ENCODE results near the gene ATP2B3.

ATP2B3 gene

DNA sequence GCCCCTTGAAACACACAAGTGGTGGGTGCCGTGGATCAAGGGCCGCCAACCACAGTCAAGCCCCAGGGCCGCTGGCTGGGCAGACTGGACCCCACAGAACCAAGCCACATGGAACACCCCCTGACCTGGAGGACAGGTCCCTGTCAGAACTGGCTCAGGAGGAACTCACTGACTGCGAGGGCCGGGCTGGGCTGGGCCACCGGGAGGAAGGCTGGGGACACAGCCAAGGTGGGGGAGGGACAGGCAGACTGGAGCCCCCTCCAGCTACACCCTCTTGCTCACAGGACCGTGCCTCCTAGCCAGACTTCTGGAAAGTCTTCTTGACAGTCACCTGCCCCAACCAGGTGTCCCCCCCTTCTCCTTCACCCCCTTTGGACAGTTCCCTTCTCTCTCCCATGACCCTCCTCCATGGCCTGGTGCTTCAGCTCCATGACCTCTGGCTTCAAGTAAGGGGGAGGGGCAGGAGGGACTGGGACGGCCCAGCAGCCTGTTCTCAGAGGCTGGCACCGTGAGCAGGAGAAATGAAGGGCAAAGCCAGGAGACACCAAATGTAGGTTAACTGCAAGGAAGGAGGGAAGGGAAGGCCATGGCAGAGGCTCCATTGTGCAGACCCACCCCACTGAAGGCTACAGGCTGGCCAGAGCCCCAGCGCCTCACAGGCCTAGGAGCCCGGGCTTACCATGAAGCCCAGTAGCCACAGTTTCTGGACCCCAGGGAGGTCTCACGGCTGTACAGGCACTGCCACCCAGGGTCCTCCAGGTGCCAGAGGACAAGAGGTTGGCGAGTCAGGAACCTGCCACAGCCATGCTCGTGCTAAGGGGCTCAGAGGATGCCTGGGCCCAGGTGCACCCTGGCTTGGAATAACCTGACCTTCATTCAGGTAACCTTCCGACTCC, 107.0 kb downstream of the ATP2B3 start:
- Histone ChIP-seq H3K27ac (no peak overlapping the region), H3K9me3 (no peaks in the 10 kb centered on the region), H3K4me1 (no peaks in the 10 kb centered on the region), H3K27me3 (peaks cover 0 to 10% of the 10 kb centered on the region in 2 donors), H3K4me3 (no peak overlapping the region), H3K36me3 (no peaks in the 10 kb centered on the region)
- TF ChIP-seq, protein P1, sequence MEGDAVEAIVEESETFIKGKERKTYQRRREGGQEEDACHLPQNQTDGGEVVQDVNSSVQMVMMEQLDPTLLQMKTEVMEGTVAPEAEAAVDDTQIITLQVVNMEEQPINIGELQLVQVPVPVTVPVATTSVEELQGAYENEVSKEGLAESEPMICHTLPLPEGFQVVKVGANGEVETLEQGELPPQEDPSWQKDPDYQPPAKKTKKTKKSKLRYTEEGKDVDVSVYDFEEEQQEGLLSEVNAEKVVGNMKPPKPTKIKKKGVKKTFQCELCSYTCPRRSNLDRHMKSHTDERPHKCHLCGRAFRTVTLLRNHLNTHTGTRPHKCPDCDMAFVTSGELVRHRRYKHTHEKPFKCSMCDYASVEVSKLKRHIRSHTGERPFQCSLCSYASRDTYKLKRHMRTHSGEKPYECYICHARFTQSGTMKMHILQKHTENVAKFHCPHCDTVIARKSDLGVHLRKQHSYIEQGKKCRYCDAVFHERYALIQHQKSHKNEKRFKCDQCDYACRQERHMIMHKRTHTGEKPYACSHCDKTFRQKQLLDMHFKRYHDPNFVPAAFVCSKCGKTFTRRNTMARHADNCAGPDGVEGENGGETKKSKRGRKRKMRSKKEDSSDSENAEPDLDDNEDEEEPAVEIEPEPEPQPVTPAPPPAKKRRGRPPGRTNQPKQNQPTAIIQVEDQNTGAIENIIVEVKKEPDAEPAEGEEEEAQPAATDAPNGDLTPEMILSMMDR (IDR thresholded peaks at IDR 0.05), result no peak
- peak in 1 of 2 donors; percentile 50 for DNase-seq
- intact Hi-C loops (cut with DNase I; ENCODE audit: low total_unique reads), result no loop called here

DNA sequence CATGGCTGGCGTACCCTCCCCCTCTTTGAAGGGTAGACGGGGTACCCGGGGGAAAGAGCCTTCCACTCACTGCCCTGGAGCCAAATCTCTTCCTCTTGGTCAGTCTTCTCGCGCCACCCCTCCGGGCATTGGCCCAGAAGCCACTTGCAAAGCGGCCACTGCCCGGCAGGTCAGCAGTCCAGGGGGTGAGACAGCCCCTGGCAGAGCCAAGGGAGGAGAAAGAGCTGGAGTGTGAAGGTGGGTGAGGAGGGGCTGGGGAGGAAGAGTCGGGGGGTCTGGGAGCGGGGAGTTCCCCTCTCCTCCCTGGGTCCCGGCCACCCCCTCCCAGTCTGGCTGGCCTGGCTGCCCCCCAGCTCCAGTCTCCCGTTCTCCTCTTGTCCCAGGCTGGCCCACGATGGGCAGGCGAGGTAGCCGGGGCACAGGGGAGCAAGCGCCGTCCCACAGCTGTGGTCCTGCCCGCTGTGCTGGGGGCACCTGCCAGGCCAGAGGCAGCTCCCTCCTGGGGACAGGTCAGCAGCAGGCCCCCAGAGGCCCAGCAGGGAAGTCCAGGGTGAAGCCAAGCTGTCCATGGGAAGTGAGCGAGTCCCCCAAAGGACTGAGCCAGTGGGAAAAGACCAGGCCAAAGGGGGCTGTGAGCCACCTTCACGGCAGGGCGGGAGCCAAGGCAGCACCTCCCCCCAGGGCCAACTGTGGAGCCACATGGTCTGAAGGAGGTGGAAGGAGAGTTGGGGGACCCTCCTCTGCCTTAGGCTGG, 108.0 kb downstream of the ATP2B3 start:
- intact Hi-C loops (cut with DNase I; ENCODE audit: low total_unique reads), result no loop called here
- no peaks in the 10 kb centered on the region for H3K36me3 ChIP-seq
- TF ChIP-seq, protein P1 (IDR thresholded peaks at IDR 0.05), result no peak
- H3K27me3 ChIP-seq, result peaks cover 0 to 10% of the 10 kb centered on the region in 2 donors
- H3K4me1 ChIP-seq, result no peaks in the 10 kb centered on the region
- H3K9me3 ChIP-seq, result no peaks in the 10 kb centered on the region
- peak in 1 of 2 donors; percentile 20 for DNase-seq
- H3K27ac ChIP-seq, result no peak overlapping the region
- no peak overlapping the region for H3K4me3 ChIP-seq

DNA sequence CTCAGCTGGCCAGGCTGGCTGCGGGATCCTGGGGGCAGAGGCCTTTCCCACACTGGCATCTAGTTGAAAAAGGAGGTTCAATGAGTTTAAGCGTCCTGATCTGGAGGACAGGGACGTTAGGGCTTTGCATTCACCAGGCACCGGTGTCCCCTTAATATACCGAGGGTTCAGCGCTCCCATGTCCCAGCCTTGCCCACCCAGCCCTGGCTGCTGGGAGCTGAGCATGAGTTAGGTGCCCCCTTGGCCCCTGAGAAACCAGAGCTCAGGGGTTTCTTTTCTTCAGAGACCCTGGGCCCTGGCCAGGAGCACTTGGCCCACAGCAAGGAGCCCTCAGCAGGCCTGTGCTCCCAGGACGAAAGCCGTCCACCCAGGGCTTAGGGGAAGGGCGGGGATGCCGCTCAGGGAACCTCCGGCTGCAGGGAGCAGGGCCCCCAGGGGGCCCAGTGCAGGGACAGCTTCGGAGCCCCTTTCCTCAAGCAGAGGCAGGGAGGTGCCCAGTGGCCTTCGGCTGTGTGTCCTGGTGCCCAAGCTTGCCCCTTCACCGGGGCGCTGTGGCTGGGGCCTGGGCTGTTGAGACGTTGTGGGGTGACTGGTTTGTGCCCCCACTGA, 108.7 kb downstream of the ATP2B3 start:
- H3K27me3 ChIP-seq, result peaks cover 0 to 10% of the 10 kb centered on the region in 2 donors
- no peaks in the 10 kb centered on the region for H3K4me1 ChIP-seq
- H3K36me3 ChIP-seq, result no peaks in the 10 kb centered on the region
- intact Hi-C loops (cut with DNase I; ENCODE audit: low total_unique reads), result no loop called here
- H3K4me3 ChIP-seq, result no peak overlapping the region
- DNase-seq, result no peak
- TF ChIP-seq, protein P1 (IDR thresholded peaks at IDR 0.05), result no peak
- H3K27ac ChIP-seq, result no peak overlapping the region
- H3K9me3 ChIP-seq, result peaks cover 0 to 5% (median 0%) of the 10 kb centered on the region in 3 donors

DNA sequence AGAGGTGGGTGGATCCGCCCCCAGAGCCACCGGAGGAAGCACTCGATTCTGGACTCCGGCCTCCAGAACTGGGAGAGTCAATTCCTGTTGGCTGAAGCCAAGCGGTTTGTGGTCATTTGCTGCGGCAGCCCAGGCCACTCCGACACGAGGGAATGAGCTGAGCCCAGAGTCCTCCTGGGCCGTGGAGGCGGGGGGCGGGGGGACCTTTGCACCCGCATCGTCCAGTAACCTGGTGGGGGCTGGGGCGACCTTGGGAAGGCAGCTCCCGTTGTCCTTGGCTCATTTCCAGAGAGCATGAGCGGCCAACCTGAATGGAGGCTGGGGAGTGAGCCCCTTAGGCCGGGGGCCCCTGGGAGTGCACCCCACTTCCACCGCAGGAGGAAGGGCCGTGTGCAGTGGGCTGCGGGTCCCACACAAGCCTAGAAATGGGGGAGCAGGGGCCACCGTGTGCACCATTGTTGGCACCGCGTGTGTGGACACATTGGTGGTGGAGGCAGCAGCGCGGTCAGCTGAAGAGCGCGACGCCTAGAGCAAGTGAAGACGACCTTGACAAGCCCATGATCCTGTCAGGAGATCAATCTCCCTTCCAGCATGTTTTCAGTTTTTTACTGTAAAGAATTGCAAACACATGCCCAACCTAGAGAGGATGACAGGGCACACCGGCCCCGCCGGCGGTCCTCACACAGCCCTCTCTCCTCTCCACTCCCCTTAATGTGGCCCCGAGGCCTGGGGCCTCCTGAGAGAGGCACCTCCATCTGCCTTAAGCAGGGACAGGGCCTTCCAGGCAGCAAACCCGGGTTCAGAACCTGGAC, 109.6 kb downstream of the ATP2B3 start:
- DNase-seq, result peak in 1 of 2 donors; percentile 21
- no peaks in the 10 kb centered on the region for H3K36me3 ChIP-seq

More for the DNA sequence above, 109.6 kb downstream of the ATP2B3 start:
- Histone ChIP-seq H3K27me3 (peaks cover 0 to 10% of the 10 kb centered on the region in 2 donors), H3K4me1 (no peaks in the 10 kb centered on the region), H3K9me3 (peaks cover 0 to 11% (median 0%) of the 10 kb centered on the region in 3 donors), H3K27ac (no peak overlapping the region), H3K4me3 (no peak overlapping the region)
- TF ChIP-seq, protein P1 (IDR thresholded peaks at IDR 0.05), result no peak
- intact Hi-C loops (cut with DNase I; ENCODE audit: low total_unique reads), result no loop called here

Measured in tibial artery (tissue), 4 donors.